HepG2 (cell line): ENCODE data around the gene VPS52. TPM values are rescaled to one million over a fixed set of nuclear protein-coding genes. Genes with fewer than 3 reads are reported as not detected.
"Not testable (repeated sequence)": the region's sequence is repeated elsewhere in the genome, so short reads cannot be mapped to it uniquely, and the experiment has no call there.

ENCODE experiments used
- ATAC-seq: fragments of 200-7000 bp; cut with Tn5 transposase; 3 replicates; pipeline ENCODE4 v1.9.1; 2020; ENCODE audit warnings: mild to moderate bottlenecking, moderate library complexity
- BruUV-seq: library from RNA; stranded (reverse); fragments of 400-500 nt; replicated peaks from 2 replicates; lab custom pipeline; 2021; lab: Mats Ljungman, UMichigan
- CTCF ChIA-PET: fragments of 300-600 bp; formaldehyde crosslinking; extraction: SDS; loops from one replicate; lab custom pipeline; 2021; ENCODE audit warnings: low total read pairs, inconsistent platforms, low intra/inter-chr PET ratio; lab: Yijun Ruan, JAX
- POLR2A ChIA-PET: fragments of 350-600 bp; sonication (Branson Sonifier 250); formaldehyde crosslinking; loops from one replicate; lab custom pipeline; 2020; ENCODE audit warnings: antibody characterized with exemption, inconsistent platforms; lab: Yijun Ruan, JAX
- DNase-seq: peaks from one replicate; pipeline ENCODE4 v3.0.0-alpha.2; 2015; ENCODE audit warnings: low spot score
- FAIRE-seq: peaks from 3 replicates; lab custom pipeline; 2011; peaks lifted over from hg19 to GRCh38; lab: Jason Lieb, UNC
- H2AFZ ChIP-seq: one replicate; pipeline ENCODE4 v1.6.1; 2011; ENCODE audit warnings: low read length, inconsistent platforms
- H3K27ac ChIP-seq: fragments of 300-600 bp; 3 replicates; pipeline ENCODE4 v1.8.0; 2011; ENCODE audit warnings: mixed run types, mild to moderate bottlenecking, mixed read lengths, low read length, inconsistent platforms; ENCODE audit not compliant: insufficient read depth; ENCODE audit errors: extremely low read length
- H3K27me3 ChIP-seq, 2 experiments: fragments of 200-600 bp in 1 of 2; 2 replicates in 1 of 2; 3 replicates in 1 of 2; pipeline versions ENCODE4 v1.6.0 to v1.8.0; 2011; ENCODE audit warnings: low read length in 2 of 2, mild to moderate bottlenecking in 2 of 2, moderate library complexity in 2 of 2, inconsistent platforms in 1 of 2; ENCODE audit not compliant: insufficient read depth in 2 of 2, control insufficient read depth in 1 of 2
- H3K36me3 ChIP-seq, 2 experiments: fragments of 200-600 bp in 1 of 2; replicated peaks in 1 of 2; 2 replicates in 1 of 2; 3 replicates in 1 of 2; pipeline versions ENCODE4 v1.5.1 to v1.8.0; 2011; ENCODE audit warnings: low read length in 2 of 2, inconsistent platforms in 1 of 2; ENCODE audit not compliant: insufficient read depth in 2 of 2, control insufficient read depth in 1 of 2
- H3K4me1 ChIP-seq: 2 replicates; pipeline ENCODE4 v1.5.1; 2012; ENCODE audit warnings: low read length, inconsistent platforms; ENCODE audit not compliant: insufficient read depth
- H3K4me2 ChIP-seq: 2 replicates; pipeline ENCODE4 v1.6.0; 2011; ENCODE audit warnings: low read depth, low read length, inconsistent platforms
- H3K4me3 ChIP-seq, 3 experiments: fragments of 200-600 bp in 1 of 3; sonication (generic), shearing (Covaris generic) in 1 of 3; replicated peaks in 1 of 3; 2 replicates each; pipeline ENCODE4 v1.5.1; 2011 to 2016; ENCODE audit warnings: low read length in 3 of 3, inconsistent platforms in 2 of 3, low read depth in 2 of 3, mild to moderate bottlenecking in 2 of 3, control low read depth in 1 of 3, mixed read lengths in 1 of 3; ENCODE audit not compliant: insufficient read depth in 1 of 3
- H3K79me2 ChIP-seq: one replicate; pipeline ENCODE4 v1.6.1; 2011; ENCODE audit warnings: low read length, inconsistent platforms; ENCODE audit not compliant: insufficient read depth
- H3K9ac ChIP-seq: 2 replicates; pipeline ENCODE4 v1.6.0; 2011; ENCODE audit warnings: mild to moderate bottlenecking, low read depth, low read length, inconsistent platforms; ENCODE audit not compliant: insufficient read depth
- H3K9me3 ChIP-seq: 2 replicates; pipeline ENCODE4 v1.5.1; 2012; ENCODE audit warnings: mild to moderate bottlenecking, low read length
- H4K20me1 ChIP-seq: 2 replicates; pipeline ENCODE4 v1.6.0; 2011; ENCODE audit warnings: inconsistent platforms, mild to moderate bottlenecking, low read length, moderate library complexity; ENCODE audit not compliant: insufficient read depth
- FOSL1 ChIP-seq: sonication (generic); formaldehyde crosslinking; IDR thresholded peaks from 2 replicates; pipeline ENCODE4 v1.9.0; 2021; ENCODE audit warnings: missing genetic modification reagents, borderline replicate concordance
- HMG20A ChIP-seq: IDR thresholded peaks from 2 replicates; pipeline ENCODE4 v1.6.1; 2016; ENCODE audit warnings: borderline replicate concordance
- ZBTB2 ChIP-seq: sonication (generic); formaldehyde crosslinking; IDR thresholded peaks from 2 replicates; pipeline ENCODE4 v1.8.0; 2022; ENCODE audit warnings: low read depth, missing genetic modification reagents
- ZNF569 ChIP-seq: sonication (generic); formaldehyde crosslinking; IDR thresholded peaks from 2 replicates; pipeline ENCODE4 v1.5.0; 2020; ENCODE audit warnings: mild to moderate bottlenecking, missing genetic modification reagents, moderate library complexity, borderline replicate concordance
- WGBS: methylation state at CpG from one replicate; pipeline ENCODE4 v1.1.6; 2017; ENCODE audit warnings: low lambda C conversion rate; 5-methylcytosine and 5-hydroxymethylcytosine counted together
- in situ Hi-C: cut with HindIII; loops from 2 replicates; pipeline ENCODE4 v1.10.0; 2017; ENCODE audit warnings: low pct_unique_long_range_greater_than_20kb; ENCODE audit not compliant: extremely low pct_ligation_motif_present
- intact Hi-C: fragments of 100-400 bp; cut with micrococcal nuclease; formaldehyde crosslinking; loops from one replicate; pipeline ENCODE4 v1.10.0; 2022; ENCODE audit not compliant: unreplicated experiment
- polyA plus RNA-seq, 8 experiments: library from polyadenylated mRNA; depleted of rRNA in 3 of 8; stranded (reverse) in 7 of 8; unstranded in 1 of 8; fragments of >200 nt; fragmentation: Illumina TruSeq in 4 of 8; extraction: Trizol in 4 of 8; gene quantifications; 2 replicates each; pipeline versions ENCODE4 v1.2.1 to v1.2.3, GENCODE V29; 2011 to 2016; ENCODE audit warnings: low read depth in 4 of 8, missing spikeins in 1 of 8, mixed read lengths in 1 of 8; ENCODE audit not compliant: insufficient read depth in 1 of 8
- total RNA-seq, 5 experiments: library from RNA; depleted of rRNA; stranded (reverse); fragments of >200 nt; fragmentation: Illumina TruSeq; extraction: Trizol; gene quantifications; 2 replicates each; pipeline ENCODE4 v1.2.3, GENCODE V29; 2016; ENCODE audit warnings: low read depth in 1 of 5
- TF ChIP-seq, protein P1 (sequence below): sonication (generic); formaldehyde crosslinking; IDR thresholded peaks from one replicate; pipeline ENCODE4 v1.5.1; 2020; ENCODE audit warnings: mild to moderate bottlenecking, missing genetic modification reagents; ENCODE audit errors: not compliant biosample characterization

VPS52 gene
- total and polyA plus RNA-seq, 2 of the 13 experiments (the other 11 are each of a cell fraction or from before 2014, with no cell fraction given), result 48.9 to 85.5 TPM

DNA sequence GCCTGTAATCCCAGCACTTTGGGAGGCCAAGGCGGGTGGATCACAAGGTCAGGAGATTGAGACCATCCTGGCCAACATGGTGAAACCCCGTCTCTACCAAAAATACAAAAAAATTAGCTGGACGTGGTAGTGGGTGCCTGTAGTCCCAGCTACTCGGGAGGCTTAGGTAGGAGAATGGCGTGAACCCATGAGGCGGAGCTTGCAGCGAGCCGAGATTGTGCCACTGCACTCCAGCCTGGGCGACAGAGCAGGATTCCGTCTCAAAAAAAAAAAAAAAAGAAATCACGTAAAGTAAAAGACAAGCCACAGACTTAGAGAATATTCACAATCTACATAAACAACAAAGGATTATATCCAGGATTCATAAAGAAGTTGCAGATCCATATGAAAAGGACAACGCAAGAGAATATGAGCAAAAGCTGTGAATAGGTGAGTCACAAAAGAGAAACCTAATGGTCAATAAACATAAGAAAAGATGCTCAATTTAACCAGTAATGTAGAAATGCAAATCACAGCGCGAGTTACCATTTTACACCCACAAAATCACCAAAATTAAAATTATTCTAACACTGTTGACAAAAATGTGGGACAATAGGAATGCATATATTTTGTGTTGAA, 45.1 kb downstream of the VPS52 start:
- H2AFZ ChIP-seq, CTCF ChIA-PET, FAIRE-seq: not testable (repeated sequence)

GRCh38 chr6:33217681-33218080, 54.0 kb downstream of the VPS52 start:
- no TSS peak for BruUV-seq
- Histone ChIP-seq H3K79me2 (no peaks in the 10 kb centered on the region), H4K20me1 (no peaks in the 10 kb centered on the region), H3K36me3 (no peaks in the 10 kb centered on the region), H3K4me3 (no peak overlapping the region), H3K4me1 (peaks cover 18% of the 10 kb centered on the region), H3K9ac (no peak overlapping the region), H3K27ac (no peak overlapping the region), H2AFZ (no peak overlapping the region), H3K4me2 (no peak overlapping the region), H3K27me3 (peaks cover 9 to 52% of the 10 kb centered on the region in 2 experiments; a peak in 4 of 5 replicates), H3K9me3 (no peaks in the 10 kb centered on the region)
- CTCF ChIA-PET, result no interaction called here
- FAIRE-seq, result no peak
- intact Hi-C loops (no loop called here), in situ Hi-C loops (no loop called here)
- no peak for DNase-seq
- POLR2A ChIA-PET, result no interaction called here
- WGBS, result 10% methylated on average over 3 of the region's 3 CpGs
- no peak for ATAC-seq
- TF ChIP-seq, protein P1, sequence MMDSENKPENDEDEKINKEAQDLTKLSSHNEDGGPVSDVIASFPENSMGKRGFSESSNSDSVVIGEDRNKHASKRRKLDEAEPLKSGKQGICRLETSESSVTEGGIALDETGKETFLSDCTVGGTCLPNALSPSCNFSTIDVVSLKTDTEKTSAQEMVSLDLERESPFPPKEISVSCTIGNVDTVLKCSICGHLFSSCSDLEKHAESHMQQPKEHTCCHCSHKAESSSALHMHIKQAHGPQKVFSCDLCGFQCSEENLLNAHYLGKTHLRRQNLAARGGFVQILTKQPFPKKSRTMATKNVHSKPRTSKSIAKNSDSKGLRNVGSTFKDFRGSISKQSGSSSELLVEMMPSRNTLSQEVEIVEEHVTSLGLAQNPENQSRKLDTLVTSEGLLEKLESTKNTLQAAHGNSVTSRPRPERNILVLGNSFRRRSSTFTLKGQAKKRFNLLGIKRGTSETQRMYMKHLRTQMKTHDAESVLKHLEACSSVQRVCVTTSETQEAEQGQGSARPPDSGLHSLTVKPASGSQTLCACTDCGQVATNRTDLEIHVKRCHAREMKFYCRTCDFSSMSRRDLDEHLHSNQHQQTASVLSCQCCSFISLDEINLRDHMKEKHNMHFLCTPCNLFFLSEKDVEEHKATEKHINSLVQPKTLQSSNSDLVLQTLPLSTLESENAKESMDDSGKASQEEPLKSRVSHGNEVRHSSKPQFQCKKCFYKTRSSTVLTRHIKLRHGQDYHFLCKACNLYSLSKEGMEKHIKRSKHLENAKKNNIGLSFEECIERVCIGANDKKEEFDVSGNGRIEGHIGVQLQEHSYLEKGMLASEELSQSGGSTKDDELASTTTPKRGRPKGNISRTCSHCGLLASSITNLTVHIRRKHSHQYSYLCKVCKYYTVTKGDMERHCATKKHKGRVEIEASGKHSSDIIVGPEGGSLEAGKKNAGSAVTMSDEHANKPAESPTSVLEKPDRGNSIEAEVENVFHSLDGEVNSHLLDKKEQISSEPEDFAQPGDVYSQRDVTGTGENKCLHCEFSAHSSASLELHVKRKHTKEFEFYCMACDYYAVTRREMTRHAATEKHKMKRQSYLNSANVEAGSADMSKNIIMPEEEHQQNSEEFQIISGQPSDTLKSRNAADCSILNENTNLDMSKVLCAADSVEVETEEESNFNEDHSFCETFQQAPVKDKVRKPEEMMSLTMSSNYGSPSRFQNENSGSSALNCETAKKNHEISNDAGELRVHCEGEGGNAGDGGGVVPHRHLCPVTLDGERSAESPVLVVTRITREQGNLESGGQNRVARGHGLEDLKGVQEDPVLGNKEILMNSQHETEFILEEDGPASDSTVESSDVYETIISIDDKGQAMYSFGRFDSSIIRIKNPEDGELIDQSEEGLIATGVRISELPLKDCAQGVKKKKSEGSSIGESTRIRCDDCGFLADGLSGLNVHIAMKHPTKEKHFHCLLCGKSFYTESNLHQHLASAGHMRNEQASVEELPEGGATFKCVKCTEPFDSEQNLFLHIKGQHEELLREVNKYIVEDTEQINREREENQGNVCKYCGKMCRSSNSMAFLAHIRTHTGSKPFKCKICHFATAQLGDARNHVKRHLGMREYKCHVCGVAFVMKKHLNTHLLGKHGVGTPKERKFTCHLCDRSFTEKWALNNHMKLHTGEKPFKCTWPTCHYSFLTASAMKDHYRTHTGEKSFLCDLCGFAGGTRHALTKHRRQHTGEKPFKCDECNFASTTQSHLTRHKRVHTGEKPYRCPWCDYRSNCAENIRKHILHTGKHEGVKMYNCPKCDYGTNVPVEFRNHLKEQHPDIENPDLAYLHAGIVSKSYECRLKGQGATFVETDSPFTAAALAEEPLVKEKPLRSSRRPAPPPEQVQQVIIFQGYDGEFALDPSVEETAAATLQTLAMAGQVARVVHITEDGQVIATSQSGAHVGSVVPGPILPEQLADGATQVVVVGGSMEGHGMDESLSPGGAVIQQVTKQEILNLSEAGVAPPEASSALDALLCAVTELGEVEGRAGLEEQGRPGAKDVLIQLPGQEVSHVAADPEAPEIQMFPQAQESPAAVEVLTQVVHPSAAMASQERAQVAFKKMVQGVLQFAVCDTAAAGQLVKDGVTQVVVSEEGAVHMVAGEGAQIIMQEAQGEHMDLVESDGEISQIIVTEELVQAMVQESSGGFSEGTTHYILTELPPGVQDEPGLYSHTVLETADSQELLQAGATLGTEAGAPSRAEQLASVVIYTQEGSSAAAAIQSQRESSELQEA, result no peak
- TF ChIP-seq HMG20A (CRISPR knock-in tag), result no peak
- no peak for TF ChIP-seq FOSL1 (CRISPR knock-in tag)
- TF ChIP-seq ZBTB2 (CRISPR knock-in tag), result no peak
- no peak for TF ChIP-seq ZNF569

More for the DNA sequence above, 45.1 kb downstream of the VPS52 start:
- H3K9ac ChIP-seq, H3K27ac ChIP-seq, POLR2A ChIA-PET, ATAC-seq, BruUV-seq, in situ Hi-C loops, intact Hi-C loops, DNase-seq, H3K79me2 ChIP-seq, H4K20me1 ChIP-seq, H3K9me3 ChIP-seq, H3K4me2 ChIP-seq, H3K4me3 ChIP-seq, H3K4me1 ChIP-seq, H3K27me3 ChIP-seq, H3K36me3 ChIP-seq: not testable (repeated sequence)
- WGBS, result 37% methylated on average over 14 of the region's 14 CpGs
